ENCODE data around the gene SRD5A2. TPM values are rescaled to one million over a fixed set of nuclear protein-coding genes. Genes with fewer than 3 reads are reported as not detected.

Gene SRD5A2
- total and polyA plus RNA-seq, 2 of the 4 experiments (the other 2 are of a cell fraction), result not detected

GRCh38 chr2:31563273-31563839 lies 17.4 kb downstream of the SRD5A2 start:
- WGBS, 2 experiments (ENCODE audit: extremely low coverage in 2 of 2, insufficient read length in 1 of 2), result no CpG with 5 or more reads among the region's 1 CpG
- Histone ChIP-seq H3K14ac (replicated peaks; ENCODE audit: low read depth, low read length) (no peak overlapping the region), H2BK120ac (ENCODE audit: low read depth, low read length) (no peak overlapping the region), H3K9me1 (ENCODE audit: insufficient read depth, low read length) (no peaks in the 10 kb centered on the region), H3K18ac (ENCODE audit: low read depth, low read length) (no peak overlapping the region), H2BK5ac (ENCODE audit: low read depth, low read length, poor library complexity, severe bottlenecking) (no peak overlapping the region), H3K79me1 (ENCODE audit: low read depth in 1 of 2, low read length in 2 of 2) (no peaks in the 10 kb centered on the region), H3K27me3 (ENCODE audit: control insufficient read depth, insufficient read depth, low read length) (no peaks in the 10 kb centered on the region), H3K36me3 (ENCODE audit: control insufficient read depth, insufficient read depth, low read length) (no peaks in the 10 kb centered on the region), H3K27ac (ENCODE audit: insufficient read depth, low read length) (no peak overlapping the region), H3K4me2 (ENCODE audit: low read depth, low read length) (no peak overlapping the region), H2BK20ac (ENCODE audit: low read depth, low read length) (no peak overlapping the region), H4K5ac (ENCODE audit: low read depth, low read length) (no peak overlapping the region), H3K4me3 (ENCODE audit: insufficient read depth, low read depth, low read length) (no peak overlapping the region), H2AK5ac (ENCODE audit: low read depth, low read length) (no peak overlapping the region), H4K91ac (ENCODE audit: insufficient read depth, low read depth, low read length) (no peak overlapping the region), H3K9me3 (ENCODE audit: control insufficient read depth, insufficient read depth, low read length) (peaks cover 2% of the 10 kb centered on the region; the same call in 1 of the 2 replicates), H3K9ac (ENCODE audit: low read depth, low read length) (no peak overlapping the region), H2AK9ac (replicated peaks; ENCODE audit: low read depth, low read length, poor library complexity) (no peak overlapping the region), H3K23ac (ENCODE audit: low read depth, low read length) (no peak overlapping the region), H3K56ac (ENCODE audit: extremely low read depth, insufficient read depth, low read length) (no peak overlapping the region), H4K20me1 (ENCODE audit: insufficient read depth, low read length) (no peaks in the 10 kb centered on the region), H3K4me1 (ENCODE audit: control insufficient read depth, insufficient read depth, low read length) (no peaks in the 10 kb centered on the region), H3K4ac (ENCODE audit: low read depth, low read length) (no peak overlapping the region), H2BK15ac (ENCODE audit: low read depth, low read length) (no peak overlapping the region), H4K8ac (ENCODE audit: low read depth in 2 of 2, low read length in 2 of 2) (no peak overlapping the region), H2AFZ (replicated peaks; ENCODE audit: low read length, poor library complexity) (no peak overlapping the region)
- ChIA-PET CTCF (no interaction called here), POLR2A (ENCODE audit: unreplicated experiment) (no interaction called here)
- dilution Hi-C loops (cut with HindIII; ENCODE audit: low sequenced_read_pairs, unreplicated experiment) (no loop called here), intact Hi-C loops (cut with micrococcal nuclease) (no loop called here), in situ Hi-C loops (cut with MboI; ENCODE audit: low sequenced_read_pairs) (no loop called here)
- DNase-seq, result no peak
- no TSS peak for BruUV-seq (replicated peaks)
- no peak for ATAC-seq (ENCODE audit: low read depth)
- TF ChIP-seq, protein P1, sequence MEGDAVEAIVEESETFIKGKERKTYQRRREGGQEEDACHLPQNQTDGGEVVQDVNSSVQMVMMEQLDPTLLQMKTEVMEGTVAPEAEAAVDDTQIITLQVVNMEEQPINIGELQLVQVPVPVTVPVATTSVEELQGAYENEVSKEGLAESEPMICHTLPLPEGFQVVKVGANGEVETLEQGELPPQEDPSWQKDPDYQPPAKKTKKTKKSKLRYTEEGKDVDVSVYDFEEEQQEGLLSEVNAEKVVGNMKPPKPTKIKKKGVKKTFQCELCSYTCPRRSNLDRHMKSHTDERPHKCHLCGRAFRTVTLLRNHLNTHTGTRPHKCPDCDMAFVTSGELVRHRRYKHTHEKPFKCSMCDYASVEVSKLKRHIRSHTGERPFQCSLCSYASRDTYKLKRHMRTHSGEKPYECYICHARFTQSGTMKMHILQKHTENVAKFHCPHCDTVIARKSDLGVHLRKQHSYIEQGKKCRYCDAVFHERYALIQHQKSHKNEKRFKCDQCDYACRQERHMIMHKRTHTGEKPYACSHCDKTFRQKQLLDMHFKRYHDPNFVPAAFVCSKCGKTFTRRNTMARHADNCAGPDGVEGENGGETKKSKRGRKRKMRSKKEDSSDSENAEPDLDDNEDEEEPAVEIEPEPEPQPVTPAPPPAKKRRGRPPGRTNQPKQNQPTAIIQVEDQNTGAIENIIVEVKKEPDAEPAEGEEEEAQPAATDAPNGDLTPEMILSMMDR (conservative IDR thresholded peaks at IDR 0.05; ENCODE audit: low read depth, low read length), result no peak
- TF ChIP-seq CEBPB (IDR thresholded peaks at IDR 0.05; ENCODE audit: low read depth, low read length), result no peak
- TF ChIP-seq NFE2L2 (IDR thresholded peaks at IDR 0.05; ENCODE audit: low read depth, low read length), result no peak
- TF ChIP-seq MAFK (IDR thresholded peaks at IDR 0.05; ENCODE audit: low read depth, low read length), result no peak
- TF ChIP-seq RCOR1 (IDR thresholded peaks at IDR 0.05; ENCODE audit: insufficient replicate concordance, low read length), result no peak
